GM23338 (cell line): ENCODE measurements around the gene ENOX1. TPM values are rescaled to one million over a fixed set of nuclear protein-coding genes. Genes with fewer than 3 reads are reported as not detected.

Source experiments
- ATAC-seq: fragments of 200-7000 bp; cut with Tn5 transposase; 3 replicates; pipeline ENCODE4 v1.9.1; 2020
- DNase-seq: peaks from one replicate; pipeline ENCODE4 v3.0.0-alpha.2; 2015; ENCODE audit warnings: low spot score
- H2AFZ ChIP-seq: fragments of 200-600 bp; sonication (generic); 2 replicates; pipeline ENCODE4 v1.8.0; 2016; ENCODE audit warnings: antibody characterized with exemption, mild to moderate bottlenecking, moderate library complexity
- H3F3A ChIP-seq: fragments of 200-600 bp; sonication (generic); replicated peaks from 2 replicates; pipeline ENCODE4 v1.8.0; 2017; ENCODE audit warnings: antibody characterized with exemption, mixed run types, low read depth
- H3K27ac ChIP-seq: fragments of 200-600 bp; sonication (generic); 2 replicates; pipeline ENCODE4 v1.6.1; 2016; ENCODE audit warnings: low read depth
- H3K27me3 ChIP-seq: fragments of 200-600 bp; sonication (generic); 2 replicates; pipeline ENCODE4 v1.8.0; 2016; ENCODE audit warnings: mild to moderate bottlenecking, mixed run types, moderate library complexity; ENCODE audit not compliant: insufficient read depth
- H3K36me3 ChIP-seq: fragments of 200-600 bp; sonication (generic); 2 replicates; pipeline ENCODE4 v1.8.0; 2016; ENCODE audit warnings: mild to moderate bottlenecking; ENCODE audit not compliant: insufficient read depth
- H3K4me1 ChIP-seq: fragments of 200-600 bp; sonication (generic); 2 replicates; pipeline ENCODE4 v1.8.0; 2016; ENCODE audit warnings: mild to moderate bottlenecking, moderate library complexity; ENCODE audit not compliant: insufficient read depth
- H3K4me2 ChIP-seq: fragments of 200-600 bp; sonication (generic); 2 replicates; pipeline ENCODE4 v1.7.1; 2017; ENCODE audit warnings: mixed run types
- H3K4me3 ChIP-seq: fragments of 200-600 bp; sonication (generic); 2 replicates; pipeline ENCODE4 v1.6.1; 2016; ENCODE audit warnings: mixed run types
- H3K79me2 ChIP-seq: fragments of 200-600 bp; sonication (generic); replicated peaks from 2 replicates; pipeline ENCODE4 v1.8.0; 2017; ENCODE audit warnings: mild to moderate bottlenecking; ENCODE audit not compliant: insufficient read depth
- H3K9me2 ChIP-seq: fragments of 200-600 bp; sonication (generic); 2 replicates; pipeline ENCODE4 v1.8.0; 2017; ENCODE audit not compliant: insufficient read depth
- H4K20me1 ChIP-seq: fragments of 200-600 bp; sonication (generic); replicated peaks from 2 replicates; pipeline ENCODE4 v1.8.0; 2017; ENCODE audit warnings: mild to moderate bottlenecking; ENCODE audit not compliant: insufficient read depth
- H3K27ac Mint-ChIP-seq: 2 replicates; pipeline ENCODE4 v1.8.0; 2020; ENCODE audit warnings: inconsistent platforms, mild to moderate bottlenecking, moderate library complexity, mixed read lengths
- H3K27me3 Mint-ChIP-seq: 3 replicates; pipeline ENCODE4 v1.8.0; 2022; ENCODE audit warnings: low read depth, mild to moderate bottlenecking, moderate library complexity, mixed read lengths, inconsistent platforms; ENCODE audit not compliant: insufficient read depth, poor library complexity
- H3K36me3 Mint-ChIP-seq: 3 replicates; pipeline ENCODE4 v1.8.0; 2021; ENCODE audit warnings: low read depth, mild to moderate bottlenecking, inconsistent platforms, moderate library complexity, mixed read lengths
- H3K4me1 Mint-ChIP-seq: 3 replicates; pipeline ENCODE4 v1.8.0; 2020; ENCODE audit warnings: mild to moderate bottlenecking, inconsistent platforms, mixed read lengths
- H3K4me3 Mint-ChIP-seq: 3 replicates; pipeline ENCODE4 v1.8.0; 2021; ENCODE audit warnings: moderate library complexity, mild to moderate bottlenecking, inconsistent platforms, mixed read lengths
- H3K9me3 Mint-ChIP-seq: 3 replicates; pipeline ENCODE4 v1.8.0; 2020; ENCODE audit warnings: moderate library complexity, mild to moderate bottlenecking, inconsistent platforms, mixed read lengths
- EZH2phosphoT487 ChIP-seq: fragments of 200-600 bp; sonication (generic); IDR thresholded peaks from one replicate; pipeline ENCODE4 v1.8.1; 2018; ENCODE audit warnings: antibody characterized with exemption; ENCODE audit not compliant: unreplicated experiment
- ZNF331 ChIP-seq: fragments of 250-450 bp; sonication (Bioruptor Pico); IDR thresholded peaks from 2 replicates; pipeline ENCODE4 v1.5.0; 2020; ENCODE audit warnings: low read depth, mild to moderate bottlenecking, moderate library complexity
- polyA plus RNA-seq: library from polyadenylated mRNA; unstranded; fragments of >200 nt; fragmentation: Nextera tagmentation; extraction: Ambion mirVana; gene quantifications from 2 replicates; pipeline ENCODE4 v1.2.1, GENCODE V29; 2016
- total RNA-seq: library from RNA; depleted of rRNA; stranded (reverse); fragments of >200 nt; shearing (Covaris generic); gene quantifications from 2 replicates; pipeline ENCODE4 v1.2.3, GENCODE V29; 2014
- TF ChIP-seq, protein P1 (sequence below): IDR thresholded peaks from one replicate; pipeline ENCODE4 v1.6.1; 2018; ENCODE audit warnings: antibody characterized with exemption; ENCODE audit not compliant: unreplicated experiment
- TF ChIP-seq, protein P2 (sequence below), 2 experiments: fragments of 200-600 bp in 1 of 2; sonication (generic) in 1 of 2; conservative IDR thresholded peaks; 2 replicates each; pipeline versions ENCODE4 v1.5.1 to v1.6.1; 2016 to 2017; ENCODE audit warnings: antibody characterized with exemption in 2 of 2, low read depth in 2 of 2, mild to moderate bottlenecking in 2 of 2, moderate library complexity in 1 of 2
- TF ChIP-seq, protein P3 (sequence below): IDR thresholded peaks from 2 replicates; pipeline ENCODE4 v1.6.1; 2016; ENCODE audit warnings: antibody characterized with exemption

The ENOX1 gene
- total and polyA plus RNA-seq, 2 experiments from 2014 or later, result 0.66 to 0.81 TPM

DNA sequence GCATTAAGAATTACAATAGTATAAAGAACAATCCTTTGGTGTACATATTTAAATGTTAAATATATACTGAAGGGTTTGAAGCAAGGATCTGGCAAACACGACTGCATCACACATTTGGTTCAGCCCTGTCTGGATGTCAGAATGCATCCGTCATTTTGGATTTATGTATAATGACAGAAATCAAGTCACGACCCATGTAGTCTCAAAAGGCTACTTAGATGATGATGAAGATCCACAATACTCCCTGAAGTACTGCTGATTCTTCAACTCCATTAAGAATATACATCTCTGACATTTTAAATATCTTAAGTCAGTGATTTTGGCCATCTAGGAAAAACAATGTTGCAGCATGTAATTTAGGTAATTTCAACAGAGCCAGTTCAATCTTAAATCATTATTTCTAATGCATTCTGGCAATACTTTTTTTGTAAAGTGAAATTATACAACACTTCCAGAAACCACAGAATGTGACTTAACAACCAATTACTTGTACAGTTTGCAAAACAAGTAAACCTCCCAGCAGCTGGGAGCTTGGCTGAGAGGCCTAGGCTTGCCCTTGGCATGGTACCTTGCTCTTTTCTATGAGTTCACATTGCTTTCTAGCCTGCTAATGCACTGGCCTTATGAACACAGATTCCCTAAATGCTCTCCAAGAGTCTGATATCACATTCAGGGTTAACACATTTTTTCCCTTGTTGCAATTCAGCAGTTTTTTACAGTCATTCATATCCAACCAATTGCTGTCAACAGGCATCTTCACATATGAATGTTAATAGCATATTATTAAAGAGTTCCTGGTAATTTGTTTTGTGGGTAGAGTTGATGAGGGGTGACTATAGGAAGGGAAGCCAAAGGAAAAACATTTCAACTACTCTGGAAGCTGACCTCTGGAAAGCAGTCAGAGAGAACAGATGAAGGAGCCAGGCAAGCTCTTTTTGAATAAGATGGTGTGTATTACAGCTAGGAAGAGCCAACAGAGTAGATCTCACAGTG, 175.2 kb downstream of the ENOX1 start:
- no peak for ATAC-seq
- H3K4me3 Mint-ChIP-seq, result no peak overlapping the region

More for the DNA sequence above, 175.2 kb downstream of the ENOX1 start:
- H2AFZ ChIP-seq, result no peak overlapping the region
- H3K4me1 ChIP-seq, result no peaks in the 10 kb centered on the region
- no peaks in the 10 kb centered on the region for H3K27me3 ChIP-seq
- H3K4me2 ChIP-seq, result no peak overlapping the region
- no peak for TF ChIP-seq ZNF331 (CRISPR knock-in tag)
- TF ChIP-seq, protein P1, sequence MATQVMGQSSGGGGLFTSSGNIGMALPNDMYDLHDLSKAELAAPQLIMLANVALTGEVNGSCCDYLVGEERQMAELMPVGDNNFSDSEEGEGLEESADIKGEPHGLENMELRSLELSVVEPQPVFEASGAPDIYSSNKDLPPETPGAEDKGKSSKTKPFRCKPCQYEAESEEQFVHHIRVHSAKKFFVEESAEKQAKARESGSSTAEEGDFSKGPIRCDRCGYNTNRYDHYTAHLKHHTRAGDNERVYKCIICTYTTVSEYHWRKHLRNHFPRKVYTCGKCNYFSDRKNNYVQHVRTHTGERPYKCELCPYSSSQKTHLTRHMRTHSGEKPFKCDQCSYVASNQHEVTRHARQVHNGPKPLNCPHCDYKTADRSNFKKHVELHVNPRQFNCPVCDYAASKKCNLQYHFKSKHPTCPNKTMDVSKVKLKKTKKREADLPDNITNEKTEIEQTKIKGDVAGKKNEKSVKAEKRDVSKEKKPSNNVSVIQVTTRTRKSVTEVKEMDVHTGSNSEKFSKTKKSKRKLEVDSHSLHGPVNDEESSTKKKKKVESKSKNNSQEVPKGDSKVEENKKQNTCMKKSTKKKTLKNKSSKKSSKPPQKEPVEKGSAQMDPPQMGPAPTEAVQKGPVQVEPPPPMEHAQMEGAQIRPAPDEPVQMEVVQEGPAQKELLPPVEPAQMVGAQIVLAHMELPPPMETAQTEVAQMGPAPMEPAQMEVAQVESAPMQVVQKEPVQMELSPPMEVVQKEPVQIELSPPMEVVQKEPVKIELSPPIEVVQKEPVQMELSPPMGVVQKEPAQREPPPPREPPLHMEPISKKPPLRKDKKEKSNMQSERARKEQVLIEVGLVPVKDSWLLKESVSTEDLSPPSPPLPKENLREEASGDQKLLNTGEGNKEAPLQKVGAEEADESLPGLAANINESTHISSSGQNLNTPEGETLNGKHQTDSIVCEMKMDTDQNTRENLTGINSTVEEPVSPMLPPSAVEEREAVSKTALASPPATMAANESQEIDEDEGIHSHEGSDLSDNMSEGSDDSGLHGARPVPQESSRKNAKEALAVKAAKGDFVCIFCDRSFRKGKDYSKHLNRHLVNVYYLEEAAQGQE, result no peak
- TF ChIP-seq EZH2phosphoT487, result no peak
- TF ChIP-seq, protein P2, sequence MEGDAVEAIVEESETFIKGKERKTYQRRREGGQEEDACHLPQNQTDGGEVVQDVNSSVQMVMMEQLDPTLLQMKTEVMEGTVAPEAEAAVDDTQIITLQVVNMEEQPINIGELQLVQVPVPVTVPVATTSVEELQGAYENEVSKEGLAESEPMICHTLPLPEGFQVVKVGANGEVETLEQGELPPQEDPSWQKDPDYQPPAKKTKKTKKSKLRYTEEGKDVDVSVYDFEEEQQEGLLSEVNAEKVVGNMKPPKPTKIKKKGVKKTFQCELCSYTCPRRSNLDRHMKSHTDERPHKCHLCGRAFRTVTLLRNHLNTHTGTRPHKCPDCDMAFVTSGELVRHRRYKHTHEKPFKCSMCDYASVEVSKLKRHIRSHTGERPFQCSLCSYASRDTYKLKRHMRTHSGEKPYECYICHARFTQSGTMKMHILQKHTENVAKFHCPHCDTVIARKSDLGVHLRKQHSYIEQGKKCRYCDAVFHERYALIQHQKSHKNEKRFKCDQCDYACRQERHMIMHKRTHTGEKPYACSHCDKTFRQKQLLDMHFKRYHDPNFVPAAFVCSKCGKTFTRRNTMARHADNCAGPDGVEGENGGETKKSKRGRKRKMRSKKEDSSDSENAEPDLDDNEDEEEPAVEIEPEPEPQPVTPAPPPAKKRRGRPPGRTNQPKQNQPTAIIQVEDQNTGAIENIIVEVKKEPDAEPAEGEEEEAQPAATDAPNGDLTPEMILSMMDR (conservative IDR thresholded peaks at IDR 0.05; ENCODE audit: low read depth in 2 of 2), result no peak
- TF ChIP-seq, protein P3, sequence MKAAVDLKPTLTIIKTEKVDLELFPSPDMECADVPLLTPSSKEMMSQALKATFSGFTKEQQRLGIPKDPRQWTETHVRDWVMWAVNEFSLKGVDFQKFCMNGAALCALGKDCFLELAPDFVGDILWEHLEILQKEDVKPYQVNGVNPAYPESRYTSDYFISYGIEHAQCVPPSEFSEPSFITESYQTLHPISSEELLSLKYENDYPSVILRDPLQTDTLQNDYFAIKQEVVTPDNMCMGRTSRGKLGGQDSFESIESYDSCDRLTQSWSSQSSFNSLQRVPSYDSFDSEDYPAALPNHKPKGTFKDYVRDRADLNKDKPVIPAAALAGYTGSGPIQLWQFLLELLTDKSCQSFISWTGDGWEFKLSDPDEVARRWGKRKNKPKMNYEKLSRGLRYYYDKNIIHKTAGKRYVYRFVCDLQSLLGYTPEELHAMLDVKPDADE, result no peak
- no peaks in the 10 kb centered on the region for H4K20me1 ChIP-seq
- Mint-ChIP-seq H3K36me3 (no peaks in the 10 kb centered on the region), H3K27me3 (no peaks in the 10 kb centered on the region), H3K27ac (no peak overlapping the region), H3K9me3 (no peaks in the 10 kb centered on the region; the same call in 2 of the 3 replicates), H3K4me1 (no peaks in the 10 kb centered on the region)
- DNase-seq, result no peak
- no peak overlapping the region for H3K27ac ChIP-seq
- H3K9me2 ChIP-seq, result no peaks in the 10 kb centered on the region
- H3F3A ChIP-seq, result no peaks in the 10 kb centered on the region
- H3K79me2 ChIP-seq, result no peaks in the 10 kb centered on the region
- no peaks in the 10 kb centered on the region for H3K36me3 ChIP-seq
- no peak overlapping the region for H3K4me3 ChIP-seq
